SK-N-MC (cell line): ENCODE results near the gene CYB5A.

ENCODE experiments used
- DNase-seq: peaks from one replicate; pipeline ENCODE4 v3.0.0-alpha.2; 2011; ENCODE audit warnings: low read depth, low spot score
- H3K27ac ChIP-seq: fragments of 200-600 bp; sonication (generic); 2 replicates; pipeline ENCODE4 v1.5.1; 2016; ENCODE audit warnings: mixed run types
- H3K36me3 ChIP-seq: fragments of 200-600 bp; sonication (generic); 2 replicates; pipeline ENCODE4 v1.6.1; 2017; ENCODE audit warnings: antibody characterized with exemption, low read length, mixed read lengths; ENCODE audit not compliant: insufficient read depth
- H3K4me3 ChIP-seq: fragments of 200-600 bp; sonication (generic); 2 replicates; pipeline ENCODE4 v1.5.1; 2016
- H3K9ac ChIP-seq: fragments of 200-600 bp; sonication (generic); 2 replicates; pipeline ENCODE4 v1.8.0; 2017; ENCODE audit warnings: mixed run types, mixed read lengths; ENCODE audit not compliant: insufficient read length
- H3K9me3 ChIP-seq: fragments of 200-600 bp; sonication (generic); 2 replicates; pipeline ENCODE4 v1.6.1; 2017; ENCODE audit warnings: low read depth, mild to moderate bottlenecking, antibody characterized with exemption, low read length, moderate library complexity, mixed read lengths
- EZH2 ChIP-seq: fragments of 200-600 bp; sonication (generic); IDR thresholded peaks from one replicate; pipeline ENCODE4 v1.6.1; 2017; ENCODE audit warnings: antibody characterized with exemption
- FOXP2 ChIP-seq: optimal IDR thresholded peaks from 2 replicates; pipeline ENCODE3; 2011; ENCODE audit warnings: mild to moderate bottlenecking, moderate library complexity; ENCODE audit not compliant: insufficient read depth; ENCODE audit errors: extremely low read length, control extremely low read depth
- POLR2AphosphoS5 ChIP-seq: IDR thresholded peaks from 2 replicates; pipeline ENCODE4 v1.6.1; 2012; ENCODE audit warnings: mild to moderate bottlenecking, low read depth, low read length, borderline replicate concordance

The CYB5A gene

GRCh38 chr18:74282755-74283554 lies 8.8 kb downstream of the CYB5A start:
- Histone ChIP-seq H3K9ac (no peak overlapping the region), H3K27ac (no peak overlapping the region), H3K36me3 (no peaks in the 10 kb centered on the region), H3K4me3 (no peak overlapping the region), H3K9me3 (no peaks in the 10 kb centered on the region)
- TF ChIP-seq EZH2 (no peak), POLR2AphosphoS5 (no peak)
- no peak for DNase-seq

GRCh38 chr18:74281980-74282754 lies 9.6 kb downstream of the CYB5A start:
- Histone ChIP-seq H3K36me3 (no peaks in the 10 kb centered on the region), H3K9me3 (no peaks in the 10 kb centered on the region), H3K4me3 (no peak overlapping the region), H3K27ac (no peak overlapping the region), H3K9ac (no peak overlapping the region)
- no peak for DNase-seq
- TF ChIP-seq FOXP2 (no peak), EZH2 (no peak), POLR2AphosphoS5 (no peak)

- no peak overlapping the region for H3K9ac ChIP-seq
- H3K36me3 ChIP-seq: no peaks in the 10 kb centered on the region
- H3K9me3 ChIP-seq: no peaks in the 10 kb centered on the region
- TF ChIP-seq FOXP2 (no peak), EZH2 (no peak), POLR2AphosphoS5 (no peak)
- no peak overlapping the region for H3K27ac ChIP-seq
- no peak overlapping the region for H3K4me3 ChIP-seq
- DNase-seq: no peak
Measured at GRCh38 chr18:74281011-74281979, 10.5 kb downstream of the CYB5A start.

GRCh38 chr18:74278983-74279382 lies 12.8 kb downstream of the CYB5A start:
- H3K9me3 ChIP-seq: no peaks in the 10 kb centered on the region
- no peak for DNase-seq
- H3K4me3 ChIP-seq: no peak overlapping the region
- no peak overlapping the region for H3K9ac ChIP-seq
- H3K36me3 ChIP-seq: no peaks in the 10 kb centered on the region
- TF ChIP-seq FOXP2 (no peak), POLR2AphosphoS5 (no peak), EZH2 (no peak)
- no peak overlapping the region for H3K27ac ChIP-seq

GRCh38 chr18:74278058-74278457 lies 13.7 kb downstream of the CYB5A start:
- no peaks in the 10 kb centered on the region for H3K9me3 ChIP-seq
- 0 out of 2 replicates have a peak overlapping the region, but pooled peaks have one; percentile 22 for H3K4me3 ChIP-seq
- no peak for DNase-seq
- H3K9ac ChIP-seq: no peak overlapping the region
- TF ChIP-seq EZH2 (no peak), FOXP2 (no peak), POLR2AphosphoS5 (no peak)
- no peak overlapping the region for H3K27ac ChIP-seq
- H3K36me3 ChIP-seq: no peaks in the 10 kb centered on the region

- no peak for DNase-seq
- H3K9ac ChIP-seq: no peak overlapping the region
- no peak overlapping the region for H3K27ac ChIP-seq
- no peaks in the 10 kb centered on the region for H3K36me3 ChIP-seq
- H3K9me3 ChIP-seq: no peaks in the 10 kb centered on the region
- TF ChIP-seq POLR2AphosphoS5 (no peak), EZH2 (no peak), FOXP2 (no peak)
- H3K4me3 ChIP-seq: no peak overlapping the region
Measured at GRCh38 chr18:74277296-74277695, 14.5 kb downstream of the CYB5A start.

GRCh38 chr18:74276609-74277008 lies 15.2 kb downstream of the CYB5A start:
- H3K36me3 ChIP-seq: no peaks in the 10 kb centered on the region
- no peaks in the 10 kb centered on the region for H3K9me3 ChIP-seq
- TF ChIP-seq EZH2 (no peak), FOXP2 (no peak), POLR2AphosphoS5 (no peak)
- no peak overlapping the region for H3K9ac ChIP-seq
- no peak for DNase-seq
- H3K4me3 ChIP-seq: no peak overlapping the region
- no peak overlapping the region for H3K27ac ChIP-seq

GRCh38 chr18:74275736-74276135 lies 16.0 kb downstream of the CYB5A start:
- H3K9me3 ChIP-seq: no peaks in the 10 kb centered on the region
- no peak for TF ChIP-seq POLR2AphosphoS5
- no peak for TF ChIP-seq FOXP2
- no peak for TF ChIP-seq EZH2
- H3K9ac ChIP-seq: no peak overlapping the region
- H3K4me3 ChIP-seq: no peak overlapping the region
- H3K36me3 ChIP-seq: no peaks in the 10 kb centered on the region
- no peak overlapping the region for H3K27ac ChIP-seq
- no peak for DNase-seq

GRCh38 chr18:74274700-74275099 lies 17.1 kb downstream of the CYB5A start:
- Histone ChIP-seq H3K4me3 (no peak overlapping the region), H3K9me3 (no peaks in the 10 kb centered on the region), H3K9ac (no peak overlapping the region), H3K36me3 (no peaks in the 10 kb centered on the region), H3K27ac (no peak overlapping the region)
- TF ChIP-seq POLR2AphosphoS5: no peak
- TF ChIP-seq FOXP2: no peak
- no peak for TF ChIP-seq EZH2
- DNase-seq: no peak
